RWPE2 (cell line): ENCODE data around the gene ITFG1.
A peak's percentile ranks its signal among the peaks of the same experiment; 100 is the strongest.

ENCODE experiments used
- ATAC-seq: fragments of 200-7000 bp; cut with Tn5 transposase; 3 replicates; pipeline ENCODE4 v1.9.1; 2021; ENCODE audit warnings: low read depth
- DNase-seq: peaks from one replicate; pipeline ENCODE4 v3.0.0-alpha.2; 2020; ENCODE audit warnings: low spot score
- H3K27ac ChIP-seq: fragments of 450-650 bp; 2 replicates; pipeline ENCODE4 v1.5.1; 2017; ENCODE audit warnings: mild to moderate bottlenecking; ENCODE audit not compliant: poor library complexity, severe bottlenecking
- H3K27me3 ChIP-seq: fragments of 250-450 bp; sonication (Bioruptor Pico); 2 replicates; pipeline ENCODE4 v1.5.1; 2021; ENCODE audit warnings: mild to moderate bottlenecking, moderate library complexity; ENCODE audit not compliant: insufficient read depth, poor library complexity, severe bottlenecking
- H3K36me3 ChIP-seq: fragments of 250-450 bp; sonication (Bioruptor Pico); 2 replicates; pipeline ENCODE4 v1.5.1; 2020; ENCODE audit warnings: low read depth, mild to moderate bottlenecking, moderate library complexity
- H3K4me1 ChIP-seq: fragments of 250-450 bp; sonication (Bioruptor Pico); 2 replicates; pipeline ENCODE4 v1.5.1; 2021; ENCODE audit warnings: mild to moderate bottlenecking, moderate library complexity; ENCODE audit not compliant: insufficient read depth, poor library complexity, severe bottlenecking
- H3K4me3 ChIP-seq: fragments of 250-450 bp; sonication (Bioruptor Pico); 2 replicates; pipeline ENCODE4 v1.5.1; 2021; ENCODE audit warnings: mild to moderate bottlenecking, moderate library complexity; ENCODE audit not compliant: severe bottlenecking
- H3K9me3 ChIP-seq: fragments of 250-450 bp; sonication (Bioruptor Pico); 2 replicates; pipeline ENCODE4 v1.5.1; 2021; ENCODE audit warnings: mild to moderate bottlenecking, moderate library complexity; ENCODE audit not compliant: severe bottlenecking
- CTCF ChIP-seq: fragments of 450-650 bp; IDR thresholded peaks from one replicate; pipeline ENCODE4 v1.5.1; 2017; ENCODE audit warnings: mild to moderate bottlenecking, moderate library complexity; ENCODE audit not compliant: poor library complexity, severe bottlenecking

Gene ITFG1

GRCh38 chr16:47460359-47460710 lies 528 bp downstream of the ITFG1 start:
- Histone ChIP-seq H3K9me3 (no peaks in the 10 kb centered on the region), H3K4me1 (peaks cover 25% of the 10 kb centered on the region), H3K4me3 (peak overlapping the region; percentile 85), H3K36me3 (peaks cover 43% of the 10 kb centered on the region), H3K27ac (peak overlapping the region; percentile 88), H3K27me3 (no peaks in the 10 kb centered on the region)
- ATAC-seq = no peak
- no peak for DNase-seq
- no peak for TF ChIP-seq CTCF

GRCh38 chr16:47459603-47460002 lies 1.3 kb downstream of the ITFG1 start:
- no peak for ATAC-seq
- H3K4me1 ChIP-seq = peaks cover 19% of the 10 kb centered on the region
- no peak for TF ChIP-seq CTCF
- H3K36me3 ChIP-seq = peaks cover 41% of the 10 kb centered on the region
- H3K9me3 ChIP-seq = no peaks in the 10 kb centered on the region
- peak overlapping the region; percentile 88 for H3K27ac ChIP-seq
- no peak for DNase-seq
- no peaks in the 10 kb centered on the region for H3K27me3 ChIP-seq
- peak overlapping the region; percentile 85 for H3K4me3 ChIP-seq

- Histone ChIP-seq H3K4me1 (peaks cover 11% of the 10 kb centered on the region), H3K27me3 (no peaks in the 10 kb centered on the region), H3K27ac (no peak overlapping the region), H3K9me3 (no peaks in the 10 kb centered on the region), H3K36me3 (peaks cover 47% of the 10 kb centered on the region), H3K4me3 (no peak overlapping the region)
- TF ChIP-seq CTCF = no peak
- no peak for DNase-seq
- no peak for ATAC-seq
Measured at GRCh38 chr16:47458331-47458730, 2.5 kb downstream of the ITFG1 start.

- Histone ChIP-seq H3K27ac (no peak overlapping the region), H3K4me3 (no peak overlapping the region), H3K27me3 (no peaks in the 10 kb centered on the region), H3K36me3 (peaks cover 74% of the 10 kb centered on the region), H3K4me1 (no peaks in the 10 kb centered on the region), H3K9me3 (no peaks in the 10 kb centered on the region)
- ATAC-seq = no peak
- no peak for TF ChIP-seq CTCF
- DNase-seq = no peak
Measured at GRCh38 chr16:47449788-47450187, 11.1 kb downstream of the ITFG1 start.

GRCh38 chr16:47448830-47449575 lies 11.9 kb downstream of the ITFG1 start:
- Histone ChIP-seq H3K36me3 (peaks cover 68% of the 10 kb centered on the region), H3K4me3 (no peak overlapping the region), H3K4me1 (no peaks in the 10 kb centered on the region), H3K27me3 (no peaks in the 10 kb centered on the region), H3K9me3 (no peaks in the 10 kb centered on the region), H3K27ac (no peak overlapping the region)
- no peak for DNase-seq
- no peak for ATAC-seq
- TF ChIP-seq CTCF = no peak
